H54 (cell line): ENCODE measurements around the gene COQ8B.
A peak's percentile ranks its signal among the peaks of the same experiment; 100 is the strongest.

Experiments used
- DNase-seq: peaks from one replicate; pipeline ENCODE4 v3.0.0; 2011; ENCODE audit warnings: low spot score, mixed read lengths; ENCODE audit not compliant: insufficient read length
- FAIRE-seq: peaks from 3 replicates; lab custom pipeline; 2011; peaks lifted over from hg19 to GRCh38; lab: Jason Lieb, UNC
- POLR2A ChIP-seq: IDR thresholded peaks from 2 replicates; pipeline ENCODE4 v1.6.1; 2011; ENCODE audit warnings: low read depth, mild to moderate bottlenecking, low read length

The COQ8B gene

DNA sequence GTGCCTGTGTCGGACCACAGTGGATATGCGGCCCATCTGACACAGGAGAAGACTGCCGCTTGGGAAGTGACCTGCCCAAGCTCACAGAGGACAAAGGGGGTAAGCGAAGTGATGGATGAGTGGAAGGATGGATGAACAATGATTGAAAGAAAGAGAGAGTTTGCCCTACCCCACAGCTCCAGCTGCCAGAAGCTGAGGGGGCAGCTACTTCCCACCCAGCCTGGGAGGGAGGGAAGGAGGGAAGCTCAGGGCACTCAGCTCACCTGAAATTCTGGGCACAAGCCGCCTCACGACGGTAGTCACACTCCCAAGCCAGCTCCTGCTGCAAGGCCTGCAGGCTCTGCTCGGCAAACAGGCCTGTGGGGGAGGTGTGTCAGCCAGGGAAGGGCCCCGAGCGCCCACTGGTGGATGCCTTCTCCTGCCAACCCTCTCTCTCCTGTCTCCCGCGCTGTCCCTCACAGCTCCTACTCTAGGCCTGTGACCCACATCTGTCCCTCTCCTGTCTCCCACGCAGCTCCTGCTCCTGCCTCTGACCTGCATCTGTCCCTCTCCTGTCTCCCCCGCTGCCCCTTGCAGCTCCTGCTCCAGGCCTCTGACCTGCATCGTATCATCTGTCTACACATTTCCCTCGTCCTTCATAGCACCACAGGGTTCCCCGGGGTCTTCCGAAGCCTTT is 14.2 kb downstream of the COQ8B start:
- TF ChIP-seq POLR2A: no peak
- DNase-seq (no peak), FAIRE-seq (no peak)

DNA sequence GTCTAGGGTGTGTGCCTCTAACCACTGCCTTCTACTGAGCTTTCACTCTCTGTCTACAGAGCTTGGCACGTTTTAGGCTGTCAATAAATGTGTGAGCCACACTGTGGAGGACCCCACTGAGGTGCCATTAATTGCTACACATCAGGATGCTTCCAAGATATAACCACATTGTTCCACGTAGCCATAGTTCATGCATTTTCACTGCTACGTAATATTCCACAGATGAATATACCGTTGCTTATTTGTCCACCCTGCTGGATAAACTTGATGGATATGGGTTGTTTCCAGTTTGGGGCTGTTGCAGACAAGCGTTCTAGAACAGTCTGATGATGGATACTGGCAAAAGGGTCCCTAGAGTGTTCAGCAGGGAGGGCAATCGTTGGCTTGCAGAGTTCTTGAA is 14.9 kb downstream of the COQ8B start:
- no peak for TF ChIP-seq POLR2A
- no peak for DNase-seq
- no peak for FAIRE-seq

DNA sequence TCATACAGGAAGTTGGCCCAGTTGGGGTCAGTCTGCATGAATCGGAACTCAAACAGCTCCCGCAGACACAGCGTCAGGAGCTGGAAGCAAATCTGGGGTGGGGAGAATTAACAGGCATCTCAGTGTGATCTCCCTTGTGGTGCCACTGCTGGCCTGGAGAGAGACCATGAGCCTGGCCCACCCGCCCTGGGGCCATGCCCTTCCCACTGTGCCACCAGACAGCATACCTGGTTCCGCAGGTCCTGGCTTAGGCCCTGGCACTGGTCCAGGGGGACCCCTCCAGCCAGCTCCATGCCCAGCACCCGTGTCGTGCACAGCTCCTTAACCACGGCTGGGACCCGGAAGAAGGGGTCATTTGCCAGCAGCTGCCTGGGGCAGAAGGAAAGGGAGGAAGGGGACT is 16.6 kb downstream of the COQ8B start:
- FAIRE-seq: no peak
- DNase-seq: no peak
- TF ChIP-seq POLR2A: no peak

DNA sequence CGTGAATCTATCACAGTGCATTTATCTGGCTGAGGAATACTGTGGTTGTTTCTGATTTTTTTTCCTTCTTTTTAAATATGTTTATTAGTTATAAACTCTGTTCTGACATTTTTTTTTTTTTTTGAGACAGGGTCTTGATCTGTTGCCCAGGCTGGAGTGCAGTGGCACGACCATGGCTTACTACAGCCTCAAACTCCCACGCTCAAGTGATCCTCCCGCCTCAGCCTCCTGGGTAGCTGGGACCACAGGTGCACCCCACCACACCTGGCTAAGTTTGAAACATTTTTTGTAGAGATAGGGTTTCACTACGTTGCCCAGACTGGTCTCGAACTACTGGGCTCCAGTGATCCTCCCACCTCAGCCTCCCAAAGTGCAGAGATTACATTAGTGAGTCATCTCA is 19.7 kb downstream of the COQ8B start:
- no peak for TF ChIP-seq POLR2A
- no peak for DNase-seq
- FAIRE-seq: no peak

DNA sequence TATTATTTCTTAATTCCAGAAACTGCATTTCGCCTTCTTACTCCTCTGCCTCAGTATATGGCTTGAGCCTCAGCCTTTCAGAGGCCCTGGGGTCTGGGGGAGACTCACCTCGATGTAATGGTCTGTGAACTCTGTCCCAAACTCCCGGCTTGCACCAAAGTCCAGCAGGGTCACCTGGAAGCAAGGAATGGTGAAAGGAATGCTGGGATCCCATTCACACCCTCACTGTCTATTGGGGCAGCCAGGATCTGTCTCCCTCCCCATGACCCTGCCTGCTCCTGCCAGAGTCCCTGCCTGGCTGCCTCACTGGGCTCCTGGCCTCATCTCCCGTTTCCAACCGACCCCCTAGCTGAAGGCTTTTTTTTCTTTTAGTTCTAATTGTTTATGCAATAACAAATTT is 20.8 kb downstream of the COQ8B start:
- no peak for TF ChIP-seq POLR2A
- FAIRE-seq (no peak), DNase-seq (no peak)

DNA sequence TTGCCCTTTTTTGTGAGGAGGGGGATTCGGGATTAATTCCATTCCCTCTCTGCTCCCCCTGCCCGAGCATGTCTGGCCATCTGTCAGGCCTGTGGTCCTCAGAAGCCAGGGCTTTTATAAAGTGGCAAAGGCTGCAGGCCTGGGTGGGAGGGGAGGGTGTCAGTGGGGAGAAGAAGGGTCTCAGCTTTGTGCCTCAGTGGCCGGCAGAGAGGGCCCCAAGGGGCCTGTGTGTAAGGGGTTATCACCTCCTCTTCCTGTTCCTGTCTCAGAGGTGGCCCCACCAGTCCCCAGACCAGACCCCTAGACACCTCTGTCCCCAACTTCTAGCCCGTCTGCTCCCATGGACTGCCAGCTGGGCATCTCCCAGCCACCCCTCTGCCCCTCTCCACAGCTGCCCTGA is 22.8 kb downstream of the COQ8B start:
- FAIRE-seq (no peak), DNase-seq (no peak)
- no peak for TF ChIP-seq POLR2A

DNA sequence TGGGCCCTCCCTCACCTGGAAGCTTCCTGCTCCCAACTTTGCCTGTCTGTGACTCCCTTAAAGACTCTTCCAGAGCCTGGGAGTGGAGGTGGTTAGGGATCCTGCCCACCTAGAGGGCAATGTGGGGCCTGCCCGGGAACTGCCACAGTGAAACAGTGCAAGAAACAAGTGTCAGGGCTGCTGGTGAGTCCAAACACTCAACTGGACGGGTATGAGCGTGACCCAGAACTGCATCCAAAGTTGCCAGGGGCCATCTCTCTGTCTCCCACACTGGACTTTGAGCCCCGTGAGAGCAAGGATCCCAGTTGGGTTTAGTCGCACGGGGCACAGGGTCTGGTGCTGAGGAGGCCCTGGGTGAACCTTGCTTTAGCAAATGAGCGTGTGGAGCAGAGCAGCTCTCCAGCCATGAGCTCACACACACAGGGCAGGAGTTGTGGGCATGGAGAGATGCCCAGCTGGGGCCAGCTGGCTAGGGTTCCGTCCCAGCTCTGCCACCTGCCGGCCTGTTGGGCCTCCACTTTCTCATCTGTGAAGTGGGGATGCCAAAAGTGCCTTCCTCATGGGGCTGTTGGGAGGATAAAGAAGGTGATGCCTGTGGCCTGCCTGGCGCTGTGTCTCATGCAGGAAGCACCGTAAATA is 23.4 kb downstream of the COQ8B start:
- no peak for FAIRE-seq

DNA sequence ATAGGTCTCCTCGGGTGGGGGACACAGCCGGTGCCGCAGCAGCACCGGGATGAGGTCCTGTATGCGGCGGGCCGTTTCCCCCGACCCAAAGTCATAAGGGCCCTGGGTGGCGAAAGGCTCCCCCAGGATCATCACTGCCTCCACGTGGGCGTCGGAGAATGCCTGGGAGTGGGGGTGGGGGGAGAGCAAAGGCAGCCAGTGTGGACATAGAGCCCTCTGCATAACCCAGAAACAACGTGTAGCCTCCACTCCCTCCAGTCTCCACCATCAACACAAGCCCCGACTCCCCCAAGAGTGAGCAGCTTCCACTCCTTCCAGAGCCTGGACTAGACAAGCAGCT is 24.5 kb downstream of the COQ8B start:
- FAIRE-seq: no peak
- DNase-seq: no peak
- no peak for TF ChIP-seq POLR2A

More for the DNA sequence above, 23.4 kb downstream of the COQ8B start:
- no peak for TF ChIP-seq POLR2A
- DNase-seq: no peak

DNA sequence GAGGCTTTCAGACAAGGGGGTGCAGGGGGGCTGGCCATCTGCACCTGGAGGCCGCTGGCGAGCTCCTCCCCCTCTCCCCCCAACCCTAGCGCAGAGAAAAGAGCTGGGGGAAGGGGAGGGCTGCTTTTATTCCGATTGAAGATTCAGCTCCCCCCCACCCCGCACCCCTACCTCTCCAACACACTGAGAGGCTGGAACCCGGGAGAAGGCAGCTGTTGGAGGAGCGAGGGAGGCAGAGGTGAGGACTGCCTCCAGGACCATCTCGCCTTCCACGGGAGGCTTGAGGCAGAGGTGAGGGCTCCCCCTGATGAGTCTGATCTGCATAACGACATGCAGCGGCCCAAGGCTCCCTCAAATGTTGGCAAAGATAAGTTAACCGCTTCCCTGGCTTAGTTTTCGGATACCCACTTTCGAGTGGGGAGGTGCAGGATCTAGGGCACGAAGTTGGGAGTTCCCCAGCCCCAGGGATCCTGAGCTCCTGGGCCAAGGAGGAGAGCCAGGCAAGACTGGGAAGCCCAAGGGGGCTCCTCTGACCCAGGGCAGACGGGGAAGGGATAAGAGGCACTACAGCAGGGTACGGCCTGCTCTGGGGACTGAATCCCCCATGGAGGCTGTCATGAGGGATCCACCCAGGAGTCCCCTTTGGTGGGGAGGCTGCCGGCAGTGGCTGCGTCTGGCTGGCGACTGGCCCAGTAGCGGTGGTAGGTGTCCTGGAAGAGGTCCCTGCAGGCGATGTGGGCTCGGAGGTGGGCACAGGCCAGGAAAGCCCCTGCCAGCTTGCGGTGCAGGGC is 25.1 kb downstream of the COQ8B start:
- DNase-seq (no peak), FAIRE-seq (no peak)
- no peak for TF ChIP-seq POLR2A

DNA sequence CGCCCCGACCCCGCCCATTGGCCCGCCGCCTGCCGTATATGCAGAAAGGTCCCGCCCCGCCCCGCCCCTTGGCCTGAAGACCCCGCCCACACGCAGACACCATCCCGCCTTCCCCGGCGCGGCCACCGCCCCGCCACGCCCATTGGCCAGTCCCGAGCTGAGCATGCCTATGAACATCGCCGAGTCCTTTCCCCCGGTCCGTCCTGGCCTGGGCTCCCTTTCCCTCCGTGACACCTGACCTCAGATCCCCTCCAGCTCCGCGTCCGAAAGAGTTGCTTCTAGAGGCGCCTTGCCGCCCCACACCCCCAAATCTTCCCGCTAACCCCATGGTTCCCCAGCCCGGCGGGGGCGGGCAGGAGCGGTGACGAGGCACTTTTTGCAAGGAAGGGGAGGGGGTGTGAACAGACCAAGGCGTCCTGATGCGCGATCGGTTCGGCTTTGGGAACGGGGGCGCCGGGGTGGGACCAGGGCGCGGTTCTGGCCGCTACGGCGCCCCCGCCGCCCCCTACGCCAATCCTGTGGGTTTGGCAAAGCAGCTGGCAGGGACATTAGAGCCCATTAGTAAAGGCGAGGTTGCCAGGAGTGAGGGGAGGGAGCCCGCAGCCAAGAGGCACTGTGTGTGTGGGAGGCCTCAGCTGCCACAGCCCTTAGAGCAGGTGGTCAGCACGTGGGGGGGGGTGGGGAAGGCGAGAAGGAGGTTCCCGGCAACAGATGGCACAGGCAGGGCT is 25.8 kb downstream of the COQ8B start:
- no peak for FAIRE-seq
- DNase-seq: peak; percentile 99
- peak; percentile 50; the same call in 1 of the 2 replicates for TF ChIP-seq POLR2A

DNA sequence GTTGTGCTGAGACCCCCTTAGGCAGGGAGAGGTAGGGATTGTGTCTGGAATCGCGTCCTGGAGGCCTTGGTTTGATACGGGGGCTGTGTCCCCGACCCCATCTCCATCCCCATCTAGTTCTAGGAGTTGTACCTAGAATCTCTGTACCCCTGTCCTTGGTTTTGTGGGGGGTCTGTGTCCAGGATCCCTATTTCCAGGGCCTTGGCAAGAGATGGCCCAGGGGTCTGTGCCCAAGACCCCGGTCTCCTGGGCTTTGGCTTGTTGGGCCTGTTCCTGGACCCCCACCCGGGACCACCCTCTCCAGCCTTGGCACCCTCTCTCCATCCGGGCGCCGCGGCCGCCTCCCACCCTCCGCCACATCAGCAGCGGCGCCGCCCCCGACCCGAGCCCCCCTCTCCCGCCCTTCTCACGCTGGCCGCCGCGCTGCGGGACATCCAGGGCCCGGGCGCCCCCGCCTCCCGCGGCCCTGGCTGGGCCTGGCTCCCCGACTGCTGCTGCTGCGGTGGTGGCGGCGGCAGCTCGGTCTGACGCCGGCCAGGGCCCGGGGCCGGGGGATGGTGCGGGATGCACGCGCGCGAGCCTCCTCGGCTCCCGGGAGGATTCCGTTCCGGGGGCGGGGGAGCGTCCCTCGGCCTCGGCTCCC is 26.5 kb downstream of the COQ8B start, which contains the start of gene NUMBL:
TSS of gene NUMBL (minus strand) at position 602 of the 643 bp plus-strand sequence. CDS start at position 434, 168 bp downstream.
- TF ChIP-seq POLR2A: no peak
- no peak for DNase-seq
- FAIRE-seq: no peak

DNA sequence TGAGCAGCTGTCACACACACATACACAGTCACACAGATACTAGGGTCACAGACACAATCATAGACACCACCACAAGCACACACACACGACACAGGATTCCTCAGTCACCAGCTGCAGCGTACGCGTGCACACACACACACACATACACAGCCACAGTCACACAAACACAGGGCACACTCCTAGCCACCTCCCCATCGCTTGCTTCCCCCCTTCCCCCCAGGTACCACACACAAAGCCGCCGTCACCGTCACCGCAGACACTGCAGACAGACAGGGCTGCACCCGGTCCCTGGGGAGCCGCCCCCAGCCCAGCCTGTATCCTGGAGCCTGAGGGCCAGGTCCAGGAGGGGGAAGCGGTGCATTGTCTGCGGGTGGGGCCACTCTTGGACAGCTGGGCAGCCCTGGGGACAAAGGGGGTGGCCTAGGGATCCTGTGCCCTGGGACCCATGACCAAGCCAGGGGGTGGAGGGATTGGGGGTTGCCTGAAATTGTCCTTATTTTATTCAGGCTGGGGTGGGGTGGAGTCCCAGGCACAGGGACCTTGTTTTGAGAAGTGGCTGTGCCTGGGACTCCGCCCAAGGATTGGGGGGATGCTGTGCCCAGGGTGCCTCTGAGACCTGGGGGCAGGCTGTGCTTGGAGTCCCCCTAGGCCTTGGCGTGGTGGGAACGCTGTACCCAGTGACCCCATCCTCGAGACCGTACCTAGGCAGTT is 27.2 kb downstream of the COQ8B start:
- TF ChIP-seq POLR2A: no peak
- FAIRE-seq (no peak), DNase-seq (no peak)

DNA sequence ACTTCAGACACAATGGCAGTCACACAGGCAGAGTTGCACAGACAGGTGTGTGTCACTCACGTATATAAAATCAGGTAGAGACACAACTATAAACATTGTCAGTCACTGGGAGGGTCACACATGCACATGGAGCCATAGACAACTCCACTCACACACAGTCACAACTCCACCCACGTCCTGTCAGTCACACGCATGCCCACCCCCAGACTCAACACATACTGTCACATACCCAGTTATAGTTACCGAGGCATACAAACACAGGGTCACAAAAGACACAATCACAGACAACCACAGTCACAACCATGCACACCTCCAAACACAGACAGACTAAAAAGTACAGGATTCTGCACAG is 27.7 kb downstream of the COQ8B start:
- no peak for DNase-seq
- no peak for FAIRE-seq
- no peak for TF ChIP-seq POLR2A

DNA sequence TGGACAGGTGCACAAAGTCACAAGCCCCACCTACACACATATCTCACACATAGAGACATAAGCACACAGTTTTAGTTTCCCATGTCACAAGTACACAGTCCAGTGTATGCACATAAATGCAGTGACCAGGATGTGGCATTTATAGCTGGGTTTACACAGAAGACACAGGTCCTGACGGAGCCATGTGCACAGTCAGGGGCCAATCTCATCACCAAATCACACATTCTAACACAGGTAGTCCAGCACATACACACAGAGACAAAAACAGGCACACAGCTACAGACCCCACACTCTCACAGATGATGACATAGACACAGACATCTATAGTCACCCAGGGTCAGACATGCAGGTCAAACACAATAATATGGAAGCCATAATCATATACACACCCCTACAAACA is 28.4 kb downstream of the COQ8B start:
- FAIRE-seq (no peak), DNase-seq (no peak)
- TF ChIP-seq POLR2A: no peak
